Spleen (tissue), 11 donors: Measurements from ENCODE around the gene USF3. TPM values are rescaled to one million over a fixed set of nuclear protein-coding genes. Genes with fewer than 3 reads are reported as not detected.

ENCODE experiments used
- DNase-seq: peaks from one replicate; pipeline ENCODE4 v3.0.0-alpha.2; 2020
- H3K27ac ChIP-seq, 8 donors: fragments of 200-600 bp; sonication (generic) in 7 of 8; 1 replicate in 4 of 8; 2 replicates in 4 of 8; pipeline versions ENCODE4 v1.5.0 to v1.8.0; 2016 to 2021; ENCODE audit warnings: inconsistent platforms in 4 of 8, mild to moderate bottlenecking in 4 of 8, moderate library complexity in 1 of 8
- H3K27me3 ChIP-seq, 7 donors: fragments of 200-600 bp; sonication (generic) in 6 of 7; replicated peaks in 1 of 7; 1 replicate in 4 of 7; 2 replicates in 3 of 7; pipeline versions ENCODE4 v1.5.0 to v1.8.0; 2016 to 2021; ENCODE audit warnings: inconsistent platforms in 3 of 7, mild to moderate bottlenecking in 1 of 7
- H3K36me3 ChIP-seq, 6 donors: fragments of 200-600 bp; sonication (generic) in 5 of 6; 1 replicate in 4 of 6; 2 replicates in 2 of 6; pipeline versions ENCODE4 v1.5.0 to v1.8.0; 2016 to 2021; ENCODE audit warnings: inconsistent platforms in 2 of 6
- H3K4me1 ChIP-seq, 6 donors: fragments of 200-600 bp; sonication (generic) in 5 of 6; 1 replicate in 3 of 6; 2 replicates in 3 of 6; pipeline versions ENCODE4 v1.5.0 to v1.8.0; 2016 to 2021; ENCODE audit warnings: inconsistent platforms in 3 of 6
- H3K4me3 ChIP-seq, 8 donors: fragments of 200-600 bp; sonication (generic) in 7 of 8; 1 replicate in 4 of 8; 2 replicates in 4 of 8; pipeline versions ENCODE4 v1.5.0 to v1.8.0; 2016 to 2021; ENCODE audit warnings: inconsistent platforms in 4 of 8, mild to moderate bottlenecking in 4 of 8, moderate library complexity in 2 of 8
- H3K9me3 ChIP-seq, 8 donors: fragments of 200-600 bp; sonication (generic) in 7 of 8; 1 replicate in 4 of 8; 2 replicates in 4 of 8; pipeline versions ENCODE4 v1.5.0 to v1.8.0; 2016 to 2021; ENCODE audit warnings: inconsistent platforms in 4 of 8
- CTCF ChIP-seq, 11 experiments: fragments of 200-600 bp in 7 of 11; fragments of 450-650 bp in 4 of 11; sonication (generic) in 4 of 11; IDR thresholded peaks in 8 of 11; conservative IDR thresholded peaks in 3 of 11; 1 replicate in 7 of 11; 2 replicates in 4 of 11; pipeline versions ENCODE4 v1.4.0 to v1.8.0; 2016 to 2021; ENCODE audit warnings: antibody characterized with exemption in 11 of 11, inconsistent platforms in 4 of 11, mild to moderate bottlenecking in 1 of 11
- POLR2A ChIP-seq, 3 donors: fragments of 450-650 bp; IDR thresholded peaks; one replicate each; pipeline ENCODE4 v1.5.1; 2017; ENCODE audit warnings: antibody characterized with exemption in 3 of 3, mild to moderate bottlenecking in 1 of 3
- POLR2AphosphoS5 ChIP-seq, 3 donors: sonication (generic); formaldehyde crosslinking; IDR thresholded peaks; one replicate each; pipeline ENCODE4 v1.5.1; 2017; ENCODE audit warnings: antibody characterized with exemption in 3 of 3
- WGBS, 5 donors: extraction: QIAGEN DNeasy Blood & Tissue Kit in 3 of 5; methylation state at CpG; one replicate each; pipeline versions ENCODE4 v1.1.5 to v1.1.7; 2013 to 2018; 5-methylcytosine and 5-hydroxymethylcytosine counted together
- intact Hi-C: fragments of 100-400 bp; cut with DNase I; formaldehyde crosslinking; loops from one replicate; pipeline ENCODE4 v1.15.0; 2023; ENCODE audit warnings: low total_unique reads
- polyA plus RNA-seq, 3 donors: library from polyadenylated mRNA; stranded (reverse); fragments of 200-250 nt; gene quantifications; one replicate each; pipeline ENCODE4 v1.2.1, GENCODE V29; 2013
- total RNA-seq, 7 donors: library from RNA; depleted of rRNA in 3 of 7; stranded (reverse); fragments of >200 nt in 3 of 7; fragmentation: NEBNext Ultra II Directional in 4 of 7; extraction: Animal tissue kit (Norgen Biotek cat#: 25700) in 4 of 7; gene quantifications; one replicate each; pipeline versions ENCODE4 v1.1.0 to v1.2.1, GENCODE V29; 2016 to 2021
- donor health status: healthy with polysubstance abuse.
- donor health status: DM: no; HTN: no; CAD: no; lungs with moderate emphysema.
- donor health status: DM: no; HTN: no; CAD: no.
- donor health status: Bipolar disorder and iron deficiency.
- donor health status: healthy.
- donor health status: DM: no; HTN: no; CAD: no.
- donor health status: DM: yes; HTN: yes; CAD: no.

USF3 gene
- total and polyA plus RNA-seq, 10 donors, result 5.5 to 36.0 (median 25.7) TPM

DNA sequence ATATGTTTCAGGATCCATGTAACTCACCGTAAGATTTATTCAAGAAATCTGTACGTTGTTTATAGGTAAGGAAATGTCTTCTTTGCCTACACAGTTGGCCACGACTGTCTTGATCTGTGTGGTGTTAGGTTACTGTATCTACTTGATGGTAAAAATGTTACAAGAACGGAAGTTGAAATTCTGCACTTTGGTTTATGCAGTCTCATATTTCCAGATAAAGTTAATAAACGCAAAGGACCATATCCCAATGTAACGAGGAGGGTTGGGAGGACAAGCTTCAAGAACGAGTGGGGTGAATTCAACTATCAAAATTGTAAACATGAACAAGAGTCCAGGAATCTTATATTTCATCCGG lies 1.0 kb downstream of the USF3 start:
- H3K27ac ChIP-seq, result peak overlapping the region; percentile 99 to 100 (median 100)
- no peaks in the 10 kb centered on the region for H3K9me3 ChIP-seq
- no peaks in the 10 kb centered on the region for H3K27me3 ChIP-seq
- peaks cover 21 to 75% (median 49%) of the 10 kb centered on the region in 6 donors for H3K4me1 ChIP-seq
- WGBS, 5 donors, result 13 to 25% (median 16%) methylated on average over 8 of the region's 8 CpGs
- intact Hi-C loops, result no loop called here
- no peak for DNase-seq
- TF ChIP-seq POLR2A (IDR thresholded peaks at IDR 0.05) (no peak), POLR2AphosphoS5 (IDR thresholded peaks at IDR 0.05) (no peak), CTCF (IDR thresholded peaks at IDR 0.05 in 8 of 11, conservative IDR thresholded peaks at IDR 0.05 in 3 of 11) (no peak)
- peak overlapping the region; percentile 60 to 89 (median 85) for H3K4me3 ChIP-seq
- no peaks in the 10 kb centered on the region for H3K36me3 ChIP-seq

GRCh38 chr3:113690482-113690881 lies 6.0 kb downstream of the USF3 start:
- Histone ChIP-seq H3K27ac (no peak overlapping the region), H3K9me3 (peaks cover 0 to 1% (median 0%) of the 10 kb centered on the region in 8 donors), H3K27me3 (no peaks in the 10 kb centered on the region), H3K36me3 (peaks cover 0 to 20% (median 0%) of the 10 kb centered on the region in 6 donors), H3K4me1 (peaks cover 10 to 63% (median 30%) of the 10 kb centered on the region in 6 donors), H3K4me3 (no peak overlapping the region)
- TF ChIP-seq POLR2AphosphoS5 (IDR thresholded peaks at IDR 0.05) (no peak), CTCF (IDR thresholded peaks at IDR 0.05 in 8 of 11, conservative IDR thresholded peaks at IDR 0.05 in 3 of 11) (no peak), POLR2A (IDR thresholded peaks at IDR 0.05) (no peak)
- no peak for DNase-seq
- WGBS, 5 donors, result 96 to 99% (median 98%) methylated on average over 3 of the region's 3 CpGs
- intact Hi-C loops, result loop anchor here (2.0 kb wide), 1 partner anchor 28 kb away; no protein-coding TSS in a partner anchor

DNA sequence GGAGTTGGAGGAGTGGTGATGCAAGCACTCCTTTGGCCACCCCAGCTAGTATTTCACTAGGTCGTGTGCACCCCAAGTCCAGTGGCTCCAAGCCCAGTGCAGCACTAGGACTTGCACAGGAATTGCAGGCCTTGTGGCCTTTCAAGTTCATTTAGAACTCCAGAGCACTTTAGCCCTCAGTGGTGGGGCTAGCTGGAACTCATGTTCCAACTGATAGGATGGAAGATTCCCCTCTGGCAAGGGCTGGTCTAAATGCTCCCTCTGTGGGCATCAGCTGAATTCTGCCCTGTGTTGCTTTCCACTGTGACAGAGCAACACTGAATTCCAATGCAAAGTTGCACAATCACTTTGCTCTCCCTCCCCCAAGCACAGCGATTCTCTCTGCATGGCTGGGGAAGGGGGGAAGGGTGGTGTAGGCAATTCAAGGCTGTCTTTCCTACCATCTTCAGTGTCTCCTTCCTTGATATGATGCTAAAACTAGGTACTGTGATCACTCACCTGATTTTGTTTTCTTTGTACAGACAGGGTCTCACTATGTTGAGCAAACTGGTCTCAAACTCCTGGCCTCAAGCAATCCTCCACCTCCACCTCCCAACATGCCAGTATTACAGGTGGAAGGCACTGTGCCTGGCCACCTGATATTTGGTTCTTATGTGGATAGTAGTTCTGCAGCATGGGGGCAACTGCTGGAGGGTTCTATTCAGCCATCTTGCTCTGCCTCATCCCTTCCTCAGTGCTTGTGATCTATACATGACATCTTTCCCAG lies 10.3 kb downstream of the USF3 start:
- intact Hi-C loops, result no loop called here
- Histone ChIP-seq H3K27me3 (no peaks in the 10 kb centered on the region), H3K4me3 (no peak overlapping the region), H3K36me3 (peaks cover 0 to 33% (median 0%) of the 10 kb centered on the region in 6 donors), H3K27ac (peak overlapping the region in 1 of 8 donors; percentile 11), H3K9me3 (peaks cover 0 to 22% (median 19%) of the 10 kb centered on the region in 8 donors), H3K4me1 (peaks cover 0 to 21% (median 5%) of the 10 kb centered on the region in 6 donors)
- TF ChIP-seq POLR2A (IDR thresholded peaks at IDR 0.05) (no peak), POLR2AphosphoS5 (IDR thresholded peaks at IDR 0.05) (peak in 1 of 3 donors; percentile 22)
- no peak for DNase-seq
- WGBS, 5 donors, result 57 to 84% (median 75%) methylated on average over 2 of the region's 2 CpGs

- Histone ChIP-seq H3K27me3 (no peaks in the 10 kb centered on the region), H3K27ac (no peak overlapping the region)
Measured at GRCh38 chr3:113685124-113685523, 11.3 kb downstream of the USF3 start.

More at GRCh38 chr3:113685124-113685523, 11.3 kb downstream of the USF3 start:
- TF ChIP-seq CTCF (IDR thresholded peaks at IDR 0.05 in 8 of 11, conservative IDR thresholded peaks at IDR 0.05 in 3 of 11) (no peak), POLR2A (IDR thresholded peaks at IDR 0.05) (no peak), POLR2AphosphoS5 (IDR thresholded peaks at IDR 0.05) (no peak)
- intact Hi-C loops, result no loop called here
- WGBS, 5 donors, result 94 to 99% (median 95%) methylated on average over 5 of the region's 5 CpGs
- DNase-seq, result no peak
- H3K4me3 ChIP-seq, result no peak overlapping the region
- H3K36me3 ChIP-seq, result peaks cover 0 to 33% (median 0%) of the 10 kb centered on the region in 6 donors
- peaks cover 0 to 17% (median 5%) of the 10 kb centered on the region in 6 donors for H3K4me1 ChIP-seq
- peaks cover 0 to 22% (median 19%) of the 10 kb centered on the region in 8 donors for H3K9me3 ChIP-seq
